Gastrocnemius medialis (tissue), 4 donors: ENCODE measurements around the gene APBA2. TPM values are rescaled to one million over a fixed set of nuclear protein-coding genes. Genes with fewer than 3 reads are reported as not detected.

ENCODE experiments used
- ATAC-seq, 2 donors: fragments of 150-250 bp; one replicate each; pipeline ENCODE4 v1.9.1; 2016
- DNase-seq, 2 donors: peaks; one replicate each; pipeline ENCODE4 v3.0.0-alpha.2; 2019
- H3K27ac ChIP-seq, 4 donors: fragments of 200-600 bp; sonication (generic); 1 replicate in 1 of 4; 2 replicates in 3 of 4; pipeline ENCODE4 v1.5.1; 2016 to 2018; ENCODE audit warnings: mild to moderate bottlenecking in 2 of 4, moderate library complexity in 1 of 4
- H3K27me3 ChIP-seq, 3 donors: fragments of 200-600 bp; sonication (generic) in 2 of 3; 1 replicate in 1 of 3; 2 replicates in 2 of 3; pipeline versions ENCODE4 v1.5.1 to v1.6.0; 2016 to 2019; ENCODE audit warnings: mild to moderate bottlenecking in 1 of 3, moderate library complexity in 1 of 3
- H3K36me3 ChIP-seq, 2 donors: fragments of 200-600 bp; sonication (generic) in 1 of 2; one replicate each; pipeline ENCODE4 v1.5.1; 2017 to 2018
- H3K4me1 ChIP-seq, 2 donors: fragments of 200-600 bp; sonication (generic) in 1 of 2; one replicate each; pipeline ENCODE4 v1.5.1; 2016 to 2017; ENCODE audit warnings: mild to moderate bottlenecking in 2 of 2
- H3K4me3 ChIP-seq, 4 donors: fragments of 200-600 bp; sonication (generic) in 3 of 4; 1 replicate in 1 of 4; 2 replicates in 3 of 4; pipeline ENCODE4 v1.5.1; 2016 to 2019; ENCODE audit warnings: mild to moderate bottlenecking in 2 of 4
- H3K9me3 ChIP-seq, 3 donors: fragments of 200-600 bp; sonication (generic) in 2 of 3; 1 replicate in 1 of 3; 2 replicates in 2 of 3; pipeline ENCODE4 v1.5.1; 2016 to 2019
- CTCF ChIP-seq, 5 experiments: fragments of 450-650 bp in 3 of 5; fragments of 200-600 bp in 2 of 5; sonication (generic) in 2 of 5; IDR thresholded peaks in 4 of 5; conservative IDR thresholded peaks in 1 of 5; 1 replicate in 4 of 5; 2 replicates in 1 of 5; pipeline ENCODE4 v1.5.1; 2016 to 2019; ENCODE audit warnings: antibody characterized with exemption in 5 of 5, mild to moderate bottlenecking in 3 of 5, moderate library complexity in 3 of 5
- POLR2A ChIP-seq, 2 donors: fragments of 450-650 bp; IDR thresholded peaks; one replicate each; pipeline ENCODE4 v1.6.1; 2017; ENCODE audit warnings: antibody characterized with exemption in 2 of 2, mild to moderate bottlenecking in 2 of 2, moderate library complexity in 2 of 2
- in situ Hi-C, 4 donors: fragments of 200-750 bp; cut with MboI; loops; one replicate each; pipeline versions ENCODE4 v1.15.0 to v1.8.0; 2017; ENCODE audit warnings: low sequenced_read_pairs in 4 of 4
- intact Hi-C: fragments of 100-400 bp; cut with DNase I; formaldehyde crosslinking; loops from one replicate; pipeline ENCODE4 v1.15.1; 2023; ENCODE audit warnings: low total_unique reads
- total RNA-seq, 4 donors: library from RNA; depleted of rRNA; stranded (reverse); fragments of >200 nt; gene quantifications; one replicate each; pipeline versions ENCODE4 v1.1.0 to v1.2.3, GENCODE V29; 2016

Gene APBA2
- total RNA-seq, 4 donors from 2014 or later, result 0.19 to 0.31 TPM; not detected in 2

GRCh38 chr15:28942046-28942445 is 56.3 kb downstream of the APBA2 start:
- no peaks in the 10 kb centered on the region for H3K36me3 ChIP-seq
- H3K9me3 ChIP-seq, result no peaks in the 10 kb centered on the region
- in situ Hi-C loops, result no loop called here
- ATAC-seq (no peak), DNase-seq (no peak)
- intact Hi-C loops, result no loop called here
- TF ChIP-seq POLR2A (IDR thresholded peaks at IDR 0.05) (no peak), CTCF (IDR thresholded peaks at IDR 0.05 in 4 of 5, conservative IDR thresholded peaks at IDR 0.05 in 1 of 5) (no peak)
- H3K27ac ChIP-seq, result no peak overlapping the region
- H3K4me3 ChIP-seq, result no peak overlapping the region
- no peaks in the 10 kb centered on the region for H3K4me1 ChIP-seq
- no peaks in the 10 kb centered on the region for H3K27me3 ChIP-seq

- Histone ChIP-seq H3K27ac (no peak overlapping the region), H3K9me3 (no peaks in the 10 kb centered on the region), H3K27me3 (no peaks in the 10 kb centered on the region), H3K4me3 (no peak overlapping the region), H3K36me3 (no peaks in the 10 kb centered on the region), H3K4me1 (no peaks in the 10 kb centered on the region)
- DNase-seq, result no peak
- ATAC-seq, result no peak
- TF ChIP-seq CTCF (IDR thresholded peaks at IDR 0.05 in 4 of 5, conservative IDR thresholded peaks at IDR 0.05 in 1 of 5) (no peak), POLR2A (IDR thresholded peaks at IDR 0.05) (no peak)
- intact Hi-C loops (no loop called here), in situ Hi-C loops (no loop called here)
Measured at GRCh38 chr15:28942571-28942970, 56.8 kb downstream of the APBA2 start.

GRCh38 chr15:28943146-28943545 is 57.4 kb downstream of the APBA2 start:
- ATAC-seq, result no peak
- H3K36me3 ChIP-seq, result no peaks in the 10 kb centered on the region
- intact Hi-C loops, result no loop called here

GRCh38 chr15:28943611-28944230 is 57.9 kb downstream of the APBA2 start:
- no peaks in the 10 kb centered on the region for H3K9me3 ChIP-seq
- intact Hi-C loops, result no loop called here
- TF ChIP-seq CTCF (IDR thresholded peaks at IDR 0.05 in 4 of 5, conservative IDR thresholded peaks at IDR 0.05 in 1 of 5) (no peak), POLR2A (IDR thresholded peaks at IDR 0.05) (no peak)
- no peak overlapping the region for H3K4me3 ChIP-seq
- DNase-seq (no peak), ATAC-seq (no peak)
- H3K27ac ChIP-seq, result no peak overlapping the region
- in situ Hi-C loops, result no loop called here
- no peaks in the 10 kb centered on the region for H3K36me3 ChIP-seq
- H3K4me1 ChIP-seq, result no peaks in the 10 kb centered on the region
- no peaks in the 10 kb centered on the region for H3K27me3 ChIP-seq

More at GRCh38 chr15:28943146-28943545, 57.4 kb downstream of the APBA2 start:
- Histone ChIP-seq H3K27ac (no peak overlapping the region), H3K9me3 (no peaks in the 10 kb centered on the region), H3K4me3 (no peak overlapping the region), H3K4me1 (no peaks in the 10 kb centered on the region), H3K27me3 (no peaks in the 10 kb centered on the region)
- TF ChIP-seq POLR2A (IDR thresholded peaks at IDR 0.05) (no peak), CTCF (IDR thresholded peaks at IDR 0.05 in 4 of 5, conservative IDR thresholded peaks at IDR 0.05 in 1 of 5) (no peak)
- in situ Hi-C loops, result no loop called here
- no peak for DNase-seq

DNA sequence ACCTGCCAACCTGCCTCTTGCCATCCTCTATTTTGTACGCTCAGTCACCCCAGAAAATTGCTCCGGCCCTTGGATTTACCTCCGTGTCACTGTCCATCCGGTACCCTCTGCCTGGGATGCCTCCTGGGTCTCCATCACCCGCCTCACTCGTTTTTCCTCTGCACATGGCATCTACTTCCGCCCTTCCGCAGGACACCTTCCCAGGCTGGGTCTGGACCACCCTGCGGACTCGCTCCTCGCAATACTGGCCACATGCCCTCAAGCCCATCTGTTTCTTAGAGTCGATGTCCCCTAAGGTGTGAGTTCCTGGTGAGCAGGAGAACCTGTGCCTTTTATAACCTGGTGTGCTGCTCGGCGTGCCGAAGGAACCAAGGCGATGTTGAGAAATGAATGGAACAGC is 58.5 kb downstream of the APBA2 start:
- H3K27ac ChIP-seq, result no peak overlapping the region
- ATAC-seq (no peak), DNase-seq (no peak)
- intact Hi-C loops (no loop called here), in situ Hi-C loops (no loop called here)
- H3K4me3 ChIP-seq, result no peak overlapping the region
- no peaks in the 10 kb centered on the region for H3K4me1 ChIP-seq
- no peaks in the 10 kb centered on the region for H3K27me3 ChIP-seq
- no peaks in the 10 kb centered on the region for H3K9me3 ChIP-seq
- no peaks in the 10 kb centered on the region for H3K36me3 ChIP-seq
- no peak for TF ChIP-seq CTCF (IDR thresholded peaks at IDR 0.05 in 4 of 5, conservative IDR thresholded peaks at IDR 0.05 in 1 of 5)
- no peak for TF ChIP-seq POLR2A (IDR thresholded peaks at IDR 0.05)
